HG03460 (cell line): ENCODE results near the gene INTS1.
"Not testable (repeated sequence)": the region's sequence is repeated elsewhere in the genome, so short reads cannot be mapped to it uniquely, and the experiment has no call there.

ENCODE experiments used
- ATAC-seq: cut with Tn5 transposase; IDR thresholded peaks from one replicate; pipeline ENCODE4 v1.9.1; 2021; ENCODE audit not compliant: unreplicated experiment

Gene INTS1

DNA sequence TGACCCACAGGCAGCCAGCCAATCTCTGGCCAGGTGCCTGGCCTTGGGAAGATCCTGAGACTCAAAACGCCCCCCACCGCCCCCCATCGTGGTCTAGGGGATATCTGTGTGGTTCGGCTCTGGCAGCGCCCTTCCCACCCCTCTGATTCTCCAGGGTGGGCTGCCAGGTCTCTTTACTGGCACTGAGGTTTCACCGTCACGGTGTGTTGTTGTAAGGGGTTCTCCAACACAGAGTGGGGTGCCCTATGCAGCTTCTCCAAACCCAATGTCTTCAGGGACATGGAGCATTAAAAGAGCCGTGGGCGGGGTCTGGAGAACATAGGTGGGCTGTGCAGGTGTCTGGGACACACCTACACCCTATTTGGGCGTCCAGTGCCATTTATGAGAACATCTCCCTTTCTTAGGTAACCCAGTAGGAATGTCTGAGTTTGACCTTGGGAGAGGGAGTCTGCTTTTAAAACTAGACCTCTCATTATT lies 27.8 kb upstream of the INTS1 start:
- no peak for ATAC-seq

DNA sequence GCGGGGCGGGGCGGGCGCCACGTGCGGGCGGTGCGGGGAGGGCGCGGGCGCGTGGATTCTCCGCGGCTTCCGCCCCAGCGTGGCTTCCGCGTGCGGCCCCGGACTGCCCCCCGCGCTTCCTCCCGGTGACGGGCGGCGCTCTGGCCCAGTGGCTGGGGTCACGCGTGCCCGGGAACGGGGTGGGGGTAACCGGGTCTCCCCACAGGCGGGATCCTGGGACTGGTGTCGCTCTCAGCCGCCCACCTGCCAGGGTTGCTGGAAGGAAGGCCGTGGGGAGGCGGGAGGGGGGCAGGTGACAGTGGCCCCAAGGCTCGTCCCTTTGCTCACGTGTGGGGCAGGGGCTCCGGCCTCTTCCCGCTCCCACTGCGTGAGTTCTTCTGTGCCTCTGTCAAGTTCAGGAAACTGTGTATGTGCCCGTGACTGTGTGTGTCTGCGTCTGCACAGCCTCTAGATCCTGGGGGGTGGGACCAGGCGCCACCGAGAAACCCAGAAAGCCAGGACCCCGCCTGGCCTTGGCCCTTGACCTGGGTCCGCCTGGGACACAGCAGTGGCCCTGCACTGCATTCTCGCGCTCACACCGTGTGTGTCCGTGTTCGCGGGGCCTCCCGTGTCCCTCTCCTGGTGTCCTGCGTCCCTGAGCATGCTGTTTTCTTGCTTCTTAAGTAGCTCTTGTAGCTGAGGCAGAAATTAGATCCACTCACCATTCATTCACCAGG lies 27.2 kb upstream of the INTS1 start:
- no peak for ATAC-seq

DNA sequence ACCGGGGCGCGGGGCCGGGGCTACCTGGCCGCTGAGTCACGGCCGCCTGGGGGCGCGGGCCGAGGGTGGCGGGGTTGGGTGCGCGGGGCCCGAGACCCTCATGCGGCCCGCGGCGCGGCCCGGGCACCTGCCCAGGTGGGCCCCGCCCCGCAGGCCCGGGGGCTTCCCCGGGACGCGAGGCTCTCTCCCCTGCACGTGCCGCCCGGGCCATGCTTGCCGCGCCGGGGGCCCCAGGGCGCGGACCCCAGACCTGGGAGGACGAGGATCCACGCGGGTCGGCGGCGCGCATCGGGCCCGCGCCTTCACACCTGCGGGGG lies 26.7 kb upstream of the INTS1 start:
- ATAC-seq: no peak

DNA sequence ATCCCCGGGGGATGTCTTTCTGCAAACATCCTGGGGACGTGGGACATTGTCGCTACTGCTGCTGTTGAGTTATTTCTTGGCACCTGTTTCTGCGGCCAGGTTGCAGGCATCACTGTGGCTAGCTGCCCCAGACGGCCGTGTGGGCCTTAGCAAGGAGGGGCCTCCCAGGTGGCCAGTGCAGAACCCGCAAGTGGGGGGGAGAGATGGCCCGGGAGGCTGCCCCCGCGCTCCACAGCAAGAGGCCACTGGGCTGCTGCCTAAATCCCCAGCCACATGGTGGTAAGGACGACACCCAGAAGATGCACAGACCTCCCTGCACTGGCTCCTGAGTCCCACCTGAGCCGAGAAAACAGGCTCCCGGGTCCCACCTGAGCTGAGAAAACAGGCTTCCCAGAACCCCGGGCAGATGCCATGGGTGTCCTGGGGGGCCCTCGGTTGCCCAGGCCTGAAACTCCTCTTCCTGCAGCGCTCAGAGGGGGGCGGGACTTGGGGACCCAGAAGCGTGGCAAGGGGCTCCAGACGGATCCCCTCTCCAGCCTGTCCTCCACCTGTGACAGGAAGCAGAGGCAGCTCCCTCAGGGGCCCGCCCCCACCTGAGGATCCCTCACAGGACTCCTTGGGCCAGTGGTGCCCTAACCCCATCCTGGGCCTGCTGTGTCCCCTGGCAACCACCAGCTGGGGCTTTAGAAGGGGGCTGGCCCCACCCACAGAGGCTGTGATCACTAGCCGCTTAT lies 25.4 kb upstream of the INTS1 start:
- no peak for ATAC-seq

DNA sequence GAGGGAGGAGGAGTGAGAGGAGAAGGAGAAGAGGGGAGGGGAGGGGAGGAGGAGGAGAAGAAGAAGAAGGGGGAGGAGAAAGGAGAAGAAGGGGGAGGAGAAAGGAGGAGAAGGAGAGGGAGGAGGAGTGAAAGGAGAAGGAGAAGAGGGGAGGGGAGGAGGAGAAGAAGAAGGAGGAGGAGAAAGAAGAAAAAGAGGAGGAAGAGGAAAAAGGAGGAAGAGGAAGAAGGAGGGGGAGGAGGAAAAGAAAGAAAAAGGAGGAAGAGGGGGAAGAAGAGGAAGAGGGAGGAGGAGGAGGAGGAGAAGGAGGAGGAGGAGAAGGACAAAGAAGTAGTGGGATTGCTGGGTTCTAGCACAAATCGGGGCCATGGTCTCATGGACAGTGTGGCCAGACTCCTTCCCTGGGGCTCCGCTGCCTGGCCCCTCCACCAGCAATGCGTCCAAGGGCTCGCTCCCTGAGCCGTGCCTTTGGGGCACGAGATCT lies 22.1 kb upstream of the INTS1 start:
- ATAC-seq: no peak

DNA sequence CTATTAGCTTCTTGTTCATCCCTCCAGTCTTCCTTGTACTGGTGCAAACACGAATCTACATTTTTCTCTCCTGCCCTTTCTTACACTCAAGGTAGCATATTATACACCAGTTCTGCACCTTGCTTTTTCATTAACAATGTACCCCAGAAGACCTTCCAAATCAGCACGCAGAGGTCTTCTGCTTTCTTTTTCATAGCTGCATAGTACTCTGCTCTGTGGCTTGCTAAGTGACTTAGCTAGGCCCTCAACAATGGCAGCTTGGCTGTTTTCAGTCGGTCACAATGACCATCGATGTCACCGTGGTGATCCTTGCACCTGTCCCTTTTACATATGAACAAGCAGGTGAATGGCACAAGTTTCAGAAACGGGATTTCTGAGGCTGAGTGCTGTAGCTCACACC lies 21.2 kb upstream of the INTS1 start:
- ATAC-seq: no peak

DNA sequence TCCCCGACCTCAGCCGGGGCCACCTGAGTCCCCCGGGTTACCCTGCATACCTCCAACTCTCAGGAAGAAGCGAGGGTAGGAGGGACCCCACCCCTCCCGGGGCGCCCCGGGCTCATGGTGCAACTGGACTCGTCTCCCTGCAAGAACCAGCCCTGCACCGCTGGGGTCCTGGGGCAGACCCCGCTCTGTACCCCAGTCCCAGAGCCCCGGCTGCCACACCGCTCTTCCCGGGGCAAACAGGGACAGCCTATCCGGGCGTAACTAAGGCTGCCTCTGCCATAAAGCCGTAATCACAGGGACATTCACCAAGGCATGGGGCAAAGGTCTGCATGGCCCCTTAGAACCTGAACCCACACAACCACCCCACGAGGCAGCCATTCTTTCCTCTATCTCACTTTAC lies 19.7 kb upstream of the INTS1 start:
- no peak for ATAC-seq

DNA sequence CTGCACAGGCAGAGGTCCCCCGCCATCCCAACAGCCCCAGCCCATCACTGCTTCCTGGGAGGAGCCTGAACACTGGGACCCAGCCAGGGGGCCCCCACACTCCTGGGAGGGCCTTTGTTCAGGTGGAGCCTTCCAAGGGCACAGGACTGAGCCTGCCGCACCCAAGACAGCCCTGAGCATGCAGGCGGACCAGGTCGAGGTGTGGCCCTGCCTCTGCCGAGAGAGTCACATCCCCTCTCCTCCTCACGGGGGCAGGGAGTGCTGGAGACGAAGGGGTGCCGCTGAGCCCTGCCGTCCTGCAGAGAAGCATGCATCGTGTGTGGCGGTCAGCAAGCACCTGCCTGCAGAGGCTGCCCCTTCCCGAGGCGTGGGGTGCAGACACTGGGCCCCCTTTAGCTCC lies 19.0 kb upstream of the INTS1 start:
- no peak for ATAC-seq

DNA sequence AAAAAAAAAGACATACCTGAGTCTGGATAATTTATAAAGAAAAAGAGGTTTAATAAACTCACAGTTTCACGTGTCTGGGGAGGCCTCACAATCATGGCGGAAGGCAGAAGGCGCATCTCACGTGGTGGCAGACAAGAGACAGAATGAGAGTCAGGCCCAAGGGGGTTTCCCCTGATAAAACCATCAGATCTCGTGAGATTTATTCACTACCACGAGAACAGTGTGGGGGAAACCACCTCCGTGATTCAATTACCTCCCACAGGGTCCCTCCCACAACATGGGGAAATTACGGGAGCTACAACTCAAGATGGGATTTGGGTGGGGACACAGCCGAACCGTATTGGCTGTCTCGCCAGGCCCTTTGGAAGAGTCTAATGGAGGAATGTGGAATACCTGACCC lies 17.3 kb upstream of the INTS1 start:
- ATAC-seq: no peak

DNA sequence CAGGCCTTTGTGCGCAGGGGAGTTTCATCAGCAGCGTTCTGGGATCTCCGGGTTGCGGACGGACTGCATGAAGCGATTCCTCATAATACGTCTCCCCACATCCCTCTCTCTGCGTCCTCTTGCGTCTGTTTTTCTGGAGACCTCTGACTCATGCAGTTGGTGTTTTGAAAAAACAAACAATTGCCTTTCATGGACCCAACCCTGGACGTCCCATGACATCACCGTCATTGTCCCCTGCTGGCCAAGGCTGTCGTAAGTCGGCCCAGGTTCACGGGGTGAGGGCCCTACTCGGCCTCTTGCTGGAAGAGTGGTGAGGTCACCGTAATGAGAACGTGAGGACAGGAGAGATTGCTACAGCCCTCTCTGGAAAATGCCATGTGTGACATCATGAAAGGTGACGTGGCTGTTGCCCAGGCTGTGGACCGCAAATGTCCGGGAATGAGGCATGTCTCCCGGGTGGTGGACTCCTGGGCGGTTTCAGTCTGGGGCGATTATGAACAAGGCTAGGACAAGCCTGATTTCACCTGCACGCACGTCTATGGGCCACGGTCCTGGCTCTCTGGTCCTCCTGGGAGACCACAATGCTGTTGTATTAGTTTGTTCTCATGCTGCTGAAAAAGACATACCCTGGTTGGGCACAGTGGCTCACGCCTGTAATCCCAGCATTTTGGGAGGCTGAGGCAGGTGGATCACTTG lies 16.5 kb upstream of the INTS1 start:
- no peak for ATAC-seq

DNA sequence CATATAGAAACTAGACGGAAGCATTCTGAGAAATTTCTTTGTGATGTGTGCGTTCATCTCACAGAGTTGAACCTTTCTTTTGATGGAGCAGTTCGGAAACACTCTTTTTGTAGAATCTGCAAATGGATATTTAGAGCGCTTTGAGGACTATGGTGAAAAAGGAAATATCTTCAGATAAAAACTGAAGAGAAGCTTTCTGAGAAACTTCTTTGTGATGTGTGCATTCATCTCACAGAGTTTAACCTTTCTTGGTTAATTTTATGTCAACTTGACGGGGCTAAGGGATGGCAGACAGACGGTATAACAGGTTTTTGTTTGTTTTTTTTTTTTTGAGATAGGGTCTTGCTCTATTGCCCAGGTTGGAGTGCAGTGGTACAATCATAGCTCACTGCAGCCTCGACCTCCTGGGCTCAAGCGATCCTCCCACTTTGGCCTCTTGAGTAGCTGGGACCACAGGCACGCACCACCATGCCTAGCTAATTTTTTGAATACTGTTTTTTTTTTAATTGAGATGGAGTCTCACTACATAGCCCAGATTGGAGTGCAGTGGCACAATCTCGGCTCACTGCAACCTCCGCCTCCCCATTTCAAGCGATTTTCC lies 15.2 kb upstream of the INTS1 start:
- ATAC-seq: not testable (repeated sequence)

DNA sequence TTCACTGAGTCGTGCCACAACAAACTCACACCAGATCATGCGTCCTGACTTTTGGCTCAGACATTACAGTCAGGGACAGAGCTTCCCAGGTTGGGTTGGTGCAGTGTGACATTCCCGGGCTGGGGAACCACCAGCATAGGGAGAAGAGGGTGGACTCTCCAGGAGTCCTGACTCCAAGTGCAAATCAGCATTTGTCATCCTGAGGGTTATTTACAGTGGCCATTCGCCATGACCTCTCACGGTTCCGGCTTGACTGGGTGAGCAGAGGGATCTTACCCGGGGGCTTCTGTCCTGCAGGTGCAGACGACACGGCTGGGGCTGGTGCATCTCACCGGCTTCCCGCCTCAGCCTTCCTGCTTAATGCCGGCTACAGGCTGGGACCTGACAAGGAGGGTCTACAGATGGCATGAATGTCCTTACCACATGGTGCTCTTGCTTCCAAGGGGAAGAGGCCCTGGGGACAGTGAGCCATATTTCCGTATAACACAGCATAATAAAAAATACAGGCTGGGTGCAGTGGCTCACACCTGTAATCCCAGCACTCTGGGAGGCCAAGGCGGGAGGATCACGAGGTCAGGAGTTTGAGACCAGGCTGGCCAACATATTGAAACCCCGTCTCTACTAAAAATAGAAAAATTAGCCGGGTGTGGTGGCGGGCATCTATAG lies 12.5 kb upstream of the INTS1 start:
- no peak for ATAC-seq

DNA sequence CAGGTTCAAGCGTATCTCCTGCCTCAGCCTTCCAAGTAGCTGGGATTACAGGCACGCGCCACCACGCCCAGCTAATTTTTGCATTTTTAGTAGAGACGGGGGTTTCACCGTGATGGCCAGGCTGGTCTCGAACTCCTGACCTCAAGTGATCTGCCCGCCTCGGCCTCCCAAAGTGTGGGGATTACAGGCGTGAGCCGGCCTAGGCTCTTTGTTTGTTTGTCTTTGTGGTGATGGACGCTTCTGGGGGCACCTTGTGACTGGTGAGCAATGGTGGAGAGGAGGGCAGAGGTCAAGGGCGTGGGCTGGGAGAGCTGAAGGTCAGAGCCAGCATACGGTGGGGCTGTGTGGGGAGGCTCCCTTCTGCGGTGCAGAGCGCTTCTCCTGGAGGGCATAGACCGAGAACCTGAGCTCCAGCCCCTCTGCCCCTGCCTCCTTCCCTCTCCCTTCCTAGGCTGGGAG lies 11.3 kb upstream of the INTS1 start:
- ATAC-seq: not testable (repeated sequence)

DNA sequence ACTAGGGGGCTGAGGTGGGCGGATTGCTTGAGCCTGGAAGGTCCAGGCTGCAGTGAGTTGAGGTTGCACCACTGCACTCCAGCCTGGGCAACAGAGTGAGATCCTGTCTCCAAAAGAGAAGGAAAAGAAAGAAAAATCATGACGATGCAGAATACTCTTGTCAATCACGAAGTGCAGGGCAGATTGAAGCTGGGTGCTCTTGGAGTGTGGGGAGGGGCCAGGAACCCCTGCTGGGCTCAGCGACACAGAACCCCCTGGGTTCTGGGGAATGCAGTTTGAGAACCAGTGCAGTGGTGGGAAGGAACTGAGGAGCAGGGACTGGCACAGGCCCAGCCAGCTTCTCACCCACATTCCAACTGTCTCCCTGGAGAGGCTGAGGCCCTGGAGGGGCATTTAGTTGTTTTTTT lies 10.8 kb upstream of the INTS1 start:
- ATAC-seq: no peak

DNA sequence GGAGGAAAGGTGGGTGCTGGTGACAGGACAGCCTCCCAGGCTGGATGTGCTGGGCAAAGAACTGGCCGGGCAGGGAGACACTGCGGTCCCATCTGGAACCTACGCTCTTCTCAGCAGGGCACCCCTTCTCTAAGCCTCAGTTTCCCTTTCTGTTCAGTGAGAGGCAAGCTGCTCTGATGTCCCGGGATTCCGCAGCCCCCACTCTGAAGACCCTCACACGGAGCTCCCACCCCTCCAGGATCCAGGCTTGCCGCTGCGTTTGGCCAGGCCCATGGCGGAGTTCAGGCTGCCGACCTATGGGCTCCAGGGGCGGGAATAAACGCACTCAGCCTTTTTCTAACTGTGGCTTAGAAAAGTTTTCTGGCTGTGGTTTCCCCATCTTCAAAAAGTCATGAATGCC lies 10.2 kb upstream of the INTS1 start:
- no peak for ATAC-seq

DNA sequence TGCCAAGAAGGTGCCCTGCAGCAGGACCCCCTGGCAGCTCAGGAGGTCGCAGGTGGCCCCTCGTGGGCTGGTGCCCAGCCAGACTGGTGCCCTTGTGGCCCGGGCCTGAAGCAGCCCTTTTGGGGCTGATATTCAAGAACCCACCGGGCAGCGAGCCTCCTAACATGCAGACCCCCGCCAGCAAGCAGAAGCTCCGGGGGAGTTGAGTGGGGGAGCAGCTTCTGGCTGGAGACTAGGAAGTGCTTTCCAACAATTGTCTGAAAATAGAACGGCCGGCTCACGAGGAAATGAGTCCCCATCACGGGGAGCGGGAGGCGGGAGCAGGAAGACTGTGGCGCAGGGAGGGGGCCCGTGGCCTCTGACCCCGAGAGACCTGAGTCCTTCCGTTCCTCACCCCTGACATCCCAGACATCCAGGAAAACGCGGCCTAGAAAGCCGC lies 9.5 kb upstream of the INTS1 start:
- no peak for ATAC-seq

DNA sequence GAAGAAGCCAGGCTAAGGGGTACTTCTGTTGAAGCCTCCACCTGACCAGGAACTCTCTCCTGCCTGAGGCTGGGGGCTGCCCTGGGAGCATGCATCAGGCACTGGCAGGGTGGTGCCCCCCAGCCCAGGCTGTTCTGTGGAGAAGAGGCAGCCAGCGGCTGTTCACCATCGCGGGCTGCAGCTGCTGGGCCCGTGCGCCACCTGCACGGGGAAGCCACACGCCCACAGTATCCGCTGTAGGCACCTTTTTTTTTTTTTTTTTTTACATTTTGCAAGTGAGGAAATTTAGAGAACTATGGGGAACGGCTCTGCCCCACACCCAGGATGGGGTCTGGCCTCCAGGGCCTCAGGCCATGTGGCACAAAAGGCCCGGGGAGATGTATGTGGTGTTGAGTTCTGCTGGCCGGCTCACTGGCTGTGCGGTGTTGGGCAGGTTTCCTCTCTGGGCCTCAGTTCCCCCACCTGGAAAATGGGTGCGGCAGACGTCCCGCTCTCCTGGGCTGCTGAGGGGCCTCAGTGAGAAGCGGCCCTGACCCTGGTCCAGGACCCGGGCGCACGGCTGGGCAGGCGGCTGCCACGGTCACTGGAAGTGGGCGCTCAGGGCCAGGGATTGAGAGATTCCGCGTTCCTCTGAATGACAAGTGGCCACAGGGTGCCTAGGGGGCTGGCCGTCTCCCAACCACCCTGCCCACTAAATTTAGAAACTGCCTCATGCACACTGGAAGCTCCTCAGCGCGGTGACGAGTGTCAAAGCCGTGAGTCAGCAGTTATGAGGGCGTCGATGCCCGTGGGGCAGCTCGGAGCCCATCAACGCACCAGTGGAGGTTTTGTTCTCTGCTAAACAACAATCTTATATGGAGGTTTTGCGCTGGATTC lies 8.8 kb upstream of the INTS1 start:
- ATAC-seq: peak; percentile 51

DNA sequence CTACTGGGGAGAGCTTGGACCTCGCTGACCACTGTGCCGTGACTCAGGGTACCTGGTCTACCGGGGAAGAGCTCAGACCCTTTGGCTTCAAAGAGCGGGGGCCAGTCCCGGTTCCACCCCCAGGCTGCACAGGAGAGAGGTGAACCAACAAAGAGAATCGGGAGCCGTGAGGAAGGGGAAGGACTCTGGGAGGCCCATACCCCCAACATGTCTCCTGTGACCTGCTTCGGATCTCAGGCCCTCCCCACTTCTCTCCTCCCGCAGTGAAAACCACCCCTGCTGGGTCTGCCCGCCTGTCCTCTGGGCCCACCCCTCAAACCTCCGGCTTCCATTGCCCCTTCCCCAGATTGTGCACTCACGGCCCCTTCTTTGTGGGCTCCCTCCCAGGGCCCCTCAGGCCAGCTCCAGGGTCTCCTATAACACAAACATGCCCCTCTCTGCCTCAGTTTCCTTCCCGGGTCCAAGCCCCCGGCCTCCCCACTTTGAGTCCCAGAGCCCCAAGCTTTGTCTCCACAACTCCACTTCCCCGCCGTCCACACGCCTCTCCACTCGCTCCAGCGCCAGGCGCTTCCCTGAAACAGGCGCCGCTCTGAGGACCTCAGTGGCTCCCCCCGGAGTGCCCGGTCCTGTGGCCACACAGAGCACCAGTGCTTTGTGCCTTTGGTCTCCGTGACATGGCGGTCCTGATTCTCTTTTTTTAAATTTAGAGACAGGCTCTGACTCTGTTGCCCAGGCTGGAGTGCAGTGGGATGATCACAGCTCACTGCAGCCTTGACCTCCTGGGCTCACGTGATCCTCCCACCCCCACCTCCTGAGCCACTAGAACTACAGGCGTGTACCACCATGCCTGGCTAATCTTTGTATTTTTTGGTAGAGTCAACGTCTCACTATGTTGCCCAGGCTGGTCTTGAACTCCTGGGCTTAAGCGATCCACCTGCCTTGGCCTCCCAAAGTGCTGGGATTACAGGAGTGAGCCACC lies 7.5 kb upstream of the INTS1 start:
- ATAC-seq: no peak

DNA sequence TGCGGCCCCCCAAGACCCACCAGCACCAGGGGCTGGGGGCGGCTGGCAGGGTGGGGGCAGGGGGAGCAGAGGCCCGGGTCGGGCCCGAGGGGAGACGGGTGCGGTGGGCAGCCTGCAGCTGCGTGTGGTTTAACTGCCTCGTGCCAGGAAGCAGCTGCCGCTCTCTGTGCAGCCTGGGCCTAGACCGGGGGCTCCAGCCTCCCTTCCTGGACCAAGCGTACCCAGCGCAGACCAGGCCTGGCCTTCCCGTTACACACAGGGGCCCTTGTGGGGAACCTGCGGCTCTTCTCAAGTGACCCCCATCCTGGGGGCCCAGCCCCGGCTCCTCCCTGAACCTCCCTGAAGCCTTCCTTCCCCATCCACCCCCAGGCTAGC lies 6.6 kb upstream of the INTS1 start:
- ATAC-seq: no peak
